Muscle of back (tissue), 11 donors: Measurements from ENCODE around the gene OTULINL. TPM values are rescaled to one million over a fixed set of nuclear protein-coding genes. Genes with fewer than 3 reads are reported as not detected.
A peak's percentile ranks its signal among the peaks of the same experiment; 100 is the strongest.

Experiments
- DNase-seq, 3 donors: peaks; one replicate each; pipeline versions ENCODE4 v3.0.0 to v3.0.0-alpha.2; 2013
- polyA plus RNA-seq, 10 donors: library from polyadenylated mRNA; unstranded; fragments of 120-200 nt; gene quantifications; one replicate each; pipeline ENCODE4 v1.2.1, GENCODE V29; 2013; ENCODE audit not compliant: insufficient read length in 10 of 10

The OTULINL gene
- polyA plus RNA-seq, 10 donors, result 4.0 to 7.3 (median 6.3) TPM

DNA sequence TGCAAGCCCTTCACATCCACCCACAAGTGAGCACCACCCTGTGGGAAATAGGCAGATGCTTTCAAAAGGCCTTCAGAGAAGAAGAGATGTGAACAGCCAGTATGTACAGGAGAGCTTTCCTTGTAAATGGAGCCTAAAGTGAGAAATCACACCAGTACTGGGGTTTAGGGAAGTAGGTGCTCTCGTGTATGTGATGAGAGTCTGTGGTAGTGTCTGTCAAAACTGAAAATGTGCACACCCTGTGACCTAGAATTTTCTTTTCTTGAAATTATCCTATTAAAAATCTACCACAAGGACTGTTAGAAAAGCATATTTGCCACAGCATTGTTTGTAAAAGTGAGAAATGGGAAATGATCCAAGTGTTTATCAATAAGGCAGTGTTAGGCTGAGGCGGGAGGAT, 16.6 kb downstream of the OTULINL start:
- DNase-seq, result no peak

DNA sequence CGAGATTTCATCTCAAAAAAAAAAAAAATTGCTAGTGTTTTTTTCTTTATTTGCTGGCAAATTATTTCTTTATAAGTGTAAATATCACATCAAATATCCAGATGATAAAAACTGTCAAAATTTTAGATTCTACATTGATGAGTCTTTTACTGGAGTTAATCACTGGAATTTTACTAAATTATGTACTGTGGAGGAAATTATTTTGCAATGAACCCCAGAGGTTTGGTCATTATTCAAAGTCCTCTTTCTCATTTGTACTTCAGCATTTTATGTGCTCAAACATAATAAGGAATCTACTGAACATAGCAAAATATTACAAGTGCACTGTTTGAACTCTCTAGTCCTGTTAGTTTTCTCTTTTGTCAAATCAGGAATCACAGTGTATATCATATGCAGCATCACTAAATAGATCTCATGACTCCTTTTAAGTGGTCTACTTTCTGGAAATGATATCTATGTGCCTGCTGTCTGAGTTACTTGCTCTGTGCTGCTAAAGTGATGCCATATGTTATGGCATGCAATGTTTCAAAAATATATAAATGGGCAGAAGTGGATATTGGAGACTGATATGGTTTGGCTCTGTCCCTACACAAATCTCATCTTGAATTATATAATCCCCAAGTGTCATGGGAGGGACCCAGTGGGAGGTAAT, 18.0 kb downstream of the OTULINL start:
- DNase-seq, result no peak

DNA sequence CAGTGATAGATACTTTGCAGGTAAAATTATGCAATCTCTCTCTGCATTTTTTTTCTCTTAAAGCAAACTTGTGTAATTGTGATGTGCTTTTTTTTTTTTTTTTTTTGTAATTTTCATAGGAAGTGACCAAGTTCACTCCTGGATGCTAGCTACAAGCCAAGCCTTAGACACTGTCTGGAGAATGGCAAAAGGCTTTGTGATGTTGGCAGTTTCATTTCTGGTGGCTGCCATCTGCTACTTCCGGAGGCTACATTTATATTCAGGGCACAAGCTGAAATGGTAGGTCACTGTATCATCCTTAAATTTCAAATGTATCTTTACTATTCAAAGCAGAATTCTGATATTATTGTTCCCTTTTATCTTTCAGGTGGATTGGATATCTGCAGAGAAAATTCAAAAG, 19.3 kb downstream of the OTULINL start:
- DNase-seq, result no peak

DNA sequence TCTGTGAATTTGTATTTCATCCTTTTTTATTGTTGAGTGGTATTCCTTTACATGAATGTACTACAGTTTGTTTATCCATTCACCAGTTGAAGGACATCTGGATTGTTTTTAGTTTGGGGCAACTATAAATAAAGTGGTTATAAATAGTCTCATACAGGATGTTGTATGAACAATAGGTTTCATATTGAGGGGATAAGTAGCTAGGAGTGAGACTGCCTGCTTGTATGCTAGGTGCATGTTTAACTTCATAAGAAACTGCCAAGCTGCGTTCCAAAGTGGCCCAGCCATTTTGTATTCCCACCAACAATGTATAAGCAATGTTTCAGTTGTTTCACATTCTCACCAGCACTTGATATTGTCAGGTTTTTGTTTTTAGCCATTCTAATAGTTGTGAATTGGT, 21.5 kb downstream of the OTULINL start:
- no peak for DNase-seq

DNA sequence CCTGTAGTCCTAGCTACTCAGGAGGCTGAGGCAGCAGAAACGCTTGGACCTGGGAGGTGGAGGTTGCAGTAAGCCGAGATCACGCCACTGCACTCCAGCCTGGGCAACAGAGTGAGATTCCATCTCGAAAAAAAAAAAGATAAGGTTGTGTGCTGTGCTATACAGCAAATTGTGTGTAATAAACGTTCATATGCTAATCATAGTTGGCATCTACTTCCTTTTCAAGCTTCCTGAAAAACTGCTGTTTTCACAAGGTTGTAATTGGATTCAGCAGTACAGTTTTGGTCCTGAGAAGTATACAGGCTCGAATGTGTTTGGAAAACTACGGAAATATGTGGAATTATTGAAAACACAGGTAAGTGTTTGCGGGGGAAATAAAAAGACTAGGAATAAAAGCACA, 25.5 kb downstream of the OTULINL start:
- DNase-seq, result no peak

DNA sequence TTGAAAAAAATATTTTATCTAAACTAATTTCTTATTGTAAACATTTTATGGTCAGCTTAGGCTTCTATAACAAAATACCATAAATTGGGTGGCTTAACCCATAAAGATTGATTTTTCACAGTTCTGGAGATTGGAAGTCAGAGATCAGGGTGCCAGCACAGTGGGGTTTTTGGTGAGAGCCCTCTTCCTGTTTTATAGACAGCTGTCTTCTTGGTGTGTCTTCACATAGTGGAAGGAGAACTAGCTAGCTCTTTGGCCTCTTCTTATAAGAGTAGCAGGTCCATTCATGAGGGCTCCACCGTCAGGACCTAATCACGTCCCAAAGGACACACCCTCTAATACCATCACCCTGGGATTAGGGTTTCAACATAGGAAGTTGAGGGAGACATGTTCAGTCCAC, 26.6 kb downstream of the OTULINL start:
- no peak for DNase-seq

DNA sequence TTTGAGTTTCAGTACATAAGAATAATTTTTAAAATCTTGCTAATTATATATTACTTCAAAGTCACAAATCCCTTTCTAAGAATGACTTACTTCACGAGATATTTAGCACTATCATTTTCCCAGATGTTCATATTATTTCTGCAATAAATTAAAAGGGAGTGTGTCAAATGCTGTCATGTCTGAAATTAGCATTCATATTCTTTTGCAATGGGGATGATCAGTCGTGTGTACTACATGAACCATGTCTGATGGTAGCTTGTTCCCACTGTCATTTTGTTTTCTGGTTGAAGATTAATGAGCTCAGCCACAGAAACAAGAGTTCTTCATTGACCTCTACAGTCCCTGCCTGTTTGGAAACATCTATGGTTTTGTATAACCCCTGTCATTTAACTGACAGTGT, 30.1 kb downstream of the OTULINL start:
- no peak for DNase-seq

DNA sequence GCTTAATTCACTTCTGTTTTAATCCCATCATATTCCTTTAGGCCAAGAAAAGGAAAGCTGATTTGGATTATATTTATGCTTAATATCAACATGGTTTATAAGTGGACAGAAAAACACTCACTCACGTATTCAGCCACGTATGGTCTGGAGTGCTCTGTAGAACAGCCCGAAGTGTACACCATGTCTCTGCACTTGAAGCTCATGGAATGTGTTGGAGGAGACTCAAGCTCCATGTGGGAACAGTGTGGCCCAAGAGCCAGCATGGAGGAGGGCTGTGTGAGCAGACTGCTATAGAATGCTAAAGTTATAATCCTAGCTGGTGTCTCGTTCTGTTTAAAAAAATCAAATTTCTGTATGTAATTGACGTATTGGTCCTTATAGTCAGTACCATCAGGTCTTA, 32.9 kb downstream of the OTULINL start:
- DNase-seq, result no peak

DNA sequence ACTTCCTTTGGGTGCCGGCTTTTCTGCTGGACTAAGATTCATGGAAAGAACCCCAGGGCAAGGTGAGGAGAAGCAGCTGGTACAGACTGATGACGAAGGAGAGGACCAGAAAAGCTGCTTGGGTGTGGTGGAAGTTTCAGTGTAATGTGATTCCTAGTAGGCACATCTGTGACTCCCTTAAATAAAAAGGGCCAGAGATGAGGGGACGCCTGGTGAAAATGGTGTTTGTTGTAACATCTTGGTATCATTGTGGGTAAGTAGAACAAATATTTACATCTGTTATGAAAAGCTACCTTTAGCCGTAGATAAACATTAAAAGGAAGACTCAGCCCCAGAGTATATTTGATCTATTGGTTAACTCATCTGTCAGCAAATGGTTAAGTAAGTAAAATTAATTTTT, 33.8 kb downstream of the OTULINL start:
- DNase-seq, result no peak

DNA sequence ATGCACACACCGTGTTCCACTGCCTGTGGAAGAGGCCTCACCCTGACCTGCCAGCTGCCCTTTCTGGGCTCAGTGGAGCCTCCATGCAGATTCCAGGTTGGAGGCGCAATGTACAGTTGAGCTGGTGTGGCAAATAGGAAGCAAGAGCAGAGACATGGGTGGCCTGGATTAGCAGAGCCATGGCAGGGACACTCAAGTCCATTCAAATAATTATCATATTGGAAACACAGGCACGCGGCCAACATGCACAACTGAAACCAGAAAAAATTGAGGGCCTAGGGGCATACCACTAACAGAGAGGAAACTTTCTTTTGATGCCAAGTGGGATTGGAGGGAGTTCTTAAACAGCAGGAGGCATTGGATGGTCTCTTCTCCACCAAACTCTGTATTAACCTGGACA, 35.8 kb downstream of the OTULINL start:
- no peak for DNase-seq

DNA sequence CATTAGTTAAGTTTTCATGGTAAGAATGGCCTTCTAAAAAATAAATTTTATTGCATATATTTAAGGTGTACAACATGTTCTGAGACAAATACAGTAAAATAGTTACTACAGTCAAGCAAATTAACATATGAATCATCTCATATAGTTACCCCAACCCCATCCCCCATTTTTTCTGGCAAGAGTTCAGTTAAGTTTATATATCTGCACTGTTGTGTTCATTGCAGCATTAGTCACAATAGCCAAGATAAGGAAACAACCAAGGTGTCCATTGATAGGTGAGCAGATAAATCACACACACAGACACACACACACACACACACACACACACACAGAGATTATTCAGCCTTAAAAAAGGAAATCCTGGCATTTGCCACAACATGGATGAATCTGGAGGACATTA, 45.7 kb downstream of the OTULINL start:
- DNase-seq, result no peak

DNA sequence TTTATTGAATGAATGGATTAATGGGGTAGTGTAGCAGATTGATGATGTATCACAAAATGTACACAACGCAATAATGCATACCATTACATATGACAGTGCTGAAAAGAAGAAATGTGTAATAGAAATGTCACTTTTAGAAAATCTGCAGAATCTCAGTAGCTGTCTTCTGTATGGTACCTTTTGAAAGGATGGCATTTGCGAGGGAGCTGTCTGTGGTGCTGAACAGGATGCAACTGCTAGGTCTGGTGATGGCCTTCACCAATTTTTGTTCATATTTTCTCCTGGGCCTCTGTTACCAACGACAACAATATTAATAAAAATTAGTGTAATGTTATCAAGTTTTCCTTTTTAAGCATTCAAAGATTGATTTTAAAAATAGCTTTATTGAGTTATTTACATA, 46.8 kb downstream of the OTULINL start:
- DNase-seq, result peak; percentile 34 to 68 (median 62)

DNA sequence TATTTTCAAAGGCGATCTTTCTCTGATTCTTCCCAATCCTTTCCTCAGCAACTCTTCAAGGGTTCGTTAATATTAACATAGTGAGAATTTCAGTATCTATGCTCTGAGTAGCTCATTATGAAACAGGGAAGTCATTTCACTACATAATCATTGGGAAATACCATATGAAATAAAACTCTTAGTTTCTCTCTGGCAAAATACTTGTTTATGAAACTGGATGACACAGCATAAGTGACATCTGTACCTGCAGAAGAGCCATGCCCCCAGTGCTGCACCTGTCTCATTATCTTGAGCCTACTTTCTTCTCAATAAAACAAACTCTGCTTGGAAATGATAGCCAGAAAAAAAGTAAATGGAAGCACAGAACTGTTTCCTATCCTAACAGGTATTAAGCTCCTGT, 49.1 kb downstream of the OTULINL start:
- no peak for DNase-seq

DNA sequence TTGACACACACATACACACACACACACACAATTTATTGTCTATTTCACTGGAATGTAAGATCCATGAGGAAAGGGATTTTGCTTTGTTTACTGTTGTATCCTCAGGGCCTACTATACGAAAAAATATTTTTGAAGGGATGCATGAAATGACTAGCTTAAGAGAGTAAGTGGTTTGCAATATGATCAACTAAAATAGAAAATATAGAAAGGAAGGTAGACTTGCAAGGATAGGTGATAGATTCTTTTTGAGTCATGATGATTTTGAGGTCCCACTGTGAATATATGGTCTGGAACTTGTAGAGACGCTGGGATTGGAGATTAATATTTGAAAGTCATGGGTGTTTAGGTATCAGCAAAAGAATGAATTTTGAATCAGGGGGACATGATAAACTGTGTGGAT, 54.1 kb downstream of the OTULINL start:
- DNase-seq, result no peak

DNA sequence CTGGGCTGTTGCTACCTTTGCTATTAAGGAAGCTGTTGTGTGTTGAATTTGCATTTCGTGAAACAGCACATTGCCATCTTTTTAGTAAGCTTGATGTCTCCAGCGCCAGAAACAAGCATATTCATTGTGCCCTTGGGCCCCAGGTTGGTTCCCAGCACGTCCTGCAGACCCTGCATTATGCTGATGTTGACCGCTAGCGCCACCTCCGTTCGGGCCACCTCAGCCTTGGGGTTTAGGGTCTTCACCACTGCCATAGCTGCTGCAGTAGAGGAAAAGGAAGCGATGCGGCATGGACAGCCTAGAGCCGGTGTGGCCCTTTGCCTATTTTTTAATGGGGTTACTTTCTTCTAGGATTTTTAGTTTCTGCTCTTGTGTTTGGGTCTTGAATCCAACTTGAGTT, 59.2 kb downstream of the OTULINL start:
- DNase-seq, result no peak

DNA sequence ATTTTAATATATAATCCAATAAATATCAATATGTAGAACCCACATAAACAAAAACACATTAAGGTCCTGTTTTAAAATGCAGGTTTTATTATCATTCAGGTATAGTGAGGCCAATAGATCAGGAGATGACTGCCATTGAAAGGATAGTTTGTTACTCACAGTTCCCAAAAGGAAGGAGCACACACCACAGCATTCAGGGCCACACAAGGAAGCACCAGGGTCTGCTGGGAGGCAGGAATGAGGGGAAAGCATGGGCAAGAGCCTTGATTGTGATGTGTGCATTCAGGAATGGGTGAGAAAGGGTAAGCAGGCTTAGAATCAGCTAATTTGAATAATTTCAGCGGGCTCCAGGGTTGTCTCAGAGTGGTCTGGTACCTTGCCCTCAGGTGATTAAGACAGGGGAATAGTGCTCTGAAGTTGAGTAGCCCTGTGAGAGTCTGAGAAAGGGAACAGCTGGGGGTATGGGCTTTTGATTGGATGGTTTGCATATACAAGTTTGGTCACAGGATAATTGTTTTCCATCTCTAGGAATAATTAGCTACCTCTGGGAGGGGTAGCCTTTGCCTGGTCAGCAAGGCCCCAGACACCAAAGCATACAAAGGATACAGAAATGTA, 63.1 kb downstream of the OTULINL start:
- DNase-seq, result no peak

DNA sequence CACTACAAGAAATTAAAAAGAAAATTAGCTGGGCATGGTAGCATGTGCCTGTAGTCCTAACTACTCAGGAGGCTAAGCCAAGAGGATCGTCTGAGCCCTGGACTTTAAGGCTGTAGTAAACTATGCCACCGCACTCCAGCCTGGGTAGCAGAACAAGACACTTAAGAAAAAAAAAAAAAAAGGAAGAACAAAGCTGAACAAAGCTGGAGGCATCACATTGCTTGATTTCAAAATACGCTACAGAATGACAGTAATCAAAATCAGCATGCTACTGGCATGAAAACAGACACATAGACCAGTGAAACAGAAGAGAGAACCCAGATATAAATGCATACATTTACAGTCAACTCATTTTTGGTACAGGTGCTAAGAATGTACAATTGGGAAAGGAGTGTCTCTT, 68.5 kb downstream of the OTULINL start:
- DNase-seq, result no peak

DNA sequence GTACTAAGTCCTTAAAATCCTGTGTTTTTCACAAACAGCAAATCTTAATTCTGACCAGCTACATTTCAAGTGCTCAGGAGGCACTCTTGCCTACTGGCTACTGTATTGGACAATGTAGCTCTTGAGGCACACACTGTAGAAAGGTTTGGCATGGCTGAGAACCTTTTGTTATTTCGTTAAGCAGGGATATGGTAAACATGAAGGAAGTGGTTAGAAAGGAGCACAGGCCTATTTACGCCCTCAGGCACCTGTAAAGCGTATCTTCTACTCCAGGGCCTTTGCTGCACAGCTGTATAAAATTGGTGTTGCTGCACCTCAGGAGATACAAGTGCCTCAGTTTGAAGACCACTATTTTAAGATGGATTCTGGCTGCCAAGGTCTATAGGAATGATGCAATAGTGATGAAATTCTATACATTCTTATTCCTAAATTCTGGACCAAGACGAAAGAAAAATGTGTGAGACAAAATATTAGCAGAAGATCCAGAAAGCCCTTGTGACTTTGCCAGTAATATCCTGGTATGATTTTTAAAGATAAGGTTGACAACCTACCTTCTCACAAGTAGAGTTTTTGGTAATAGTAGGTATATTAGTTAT, 73.7 kb downstream of the OTULINL start:
- DNase-seq, result no peak

DNA sequence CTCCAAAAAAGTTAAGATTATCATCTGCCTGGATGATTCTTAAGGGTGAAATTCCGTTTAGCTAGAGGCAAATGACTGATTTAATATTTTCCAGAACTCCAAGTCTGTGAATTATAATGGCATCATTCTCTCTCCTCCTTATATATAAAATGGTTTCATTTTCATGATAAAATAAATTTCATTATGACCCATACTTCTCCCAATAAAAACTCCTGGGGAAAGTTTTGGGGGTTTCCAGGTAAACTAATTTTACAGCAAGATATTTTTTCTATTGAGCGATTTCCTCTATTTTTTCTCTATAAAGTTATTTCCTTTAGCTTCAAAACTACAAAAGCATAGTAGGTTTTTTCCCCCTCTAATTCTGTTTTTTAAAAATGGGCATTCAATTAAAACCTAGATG, 75.3 kb downstream of the OTULINL start:
- DNase-seq, result no peak

DNA sequence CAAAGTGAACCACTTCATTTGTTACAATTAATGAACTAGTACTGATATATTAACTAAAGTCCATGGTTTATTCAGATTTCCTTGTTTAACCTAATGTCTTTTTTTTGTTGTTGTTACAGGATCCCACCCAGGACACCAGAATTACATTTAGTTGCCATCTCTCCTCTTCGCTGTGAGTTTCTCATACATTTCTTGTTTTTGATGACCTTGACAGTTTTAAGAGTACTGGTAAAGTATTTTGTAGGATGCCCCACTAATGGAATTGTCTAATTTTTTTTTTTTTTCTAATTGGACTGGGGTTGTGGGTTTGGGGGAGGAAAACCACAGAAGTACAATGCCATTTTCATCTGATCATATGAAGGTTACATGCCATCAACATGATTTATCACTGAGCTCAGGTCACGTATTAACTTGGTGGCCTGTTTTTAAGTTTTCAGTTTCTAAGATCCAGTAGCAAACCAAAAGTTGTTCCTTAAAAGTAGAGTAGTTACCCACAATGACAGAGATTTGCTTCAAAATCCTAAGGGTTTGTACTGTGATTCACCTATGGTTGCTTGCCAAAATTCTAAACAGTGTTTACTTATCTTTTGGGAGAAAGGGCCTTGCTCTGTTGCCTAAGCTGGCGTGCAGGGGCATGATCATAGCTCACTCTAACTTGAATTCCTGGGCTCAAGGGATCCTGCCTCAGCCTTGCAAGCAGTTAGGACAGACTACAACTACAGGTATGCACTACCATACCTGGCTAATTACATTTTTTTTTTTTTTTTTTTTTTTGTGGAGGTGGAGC, 78.4 kb downstream of the OTULINL start:
- DNase-seq, result no peak

DNA sequence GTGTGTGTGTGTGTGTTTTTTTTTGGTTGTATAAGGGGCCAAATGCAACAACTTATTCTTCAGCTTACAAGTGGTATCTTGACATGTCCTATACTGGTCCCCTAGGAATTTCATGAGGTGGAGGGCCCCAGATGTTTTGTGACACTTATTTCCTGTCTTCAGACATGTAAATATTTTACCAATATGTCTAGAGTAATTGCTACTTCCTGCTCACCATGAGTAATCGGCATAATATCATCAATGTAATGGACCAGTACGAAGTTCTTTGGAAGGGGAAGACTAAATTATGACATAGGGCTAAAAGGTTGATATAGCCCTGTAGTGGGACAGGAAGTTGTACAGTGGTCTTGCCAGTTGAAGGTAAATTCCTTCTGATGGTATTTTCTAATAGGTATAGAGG, 79.2 kb downstream of the OTULINL start:
- DNase-seq, result no peak
